H9 (cell line): ENCODE measurements around the gene MCF2L2. TPM values are rescaled to one million over a fixed set of nuclear protein-coding genes. Genes with fewer than 3 reads are reported as not detected.

Experiments used
- DNase-seq: peaks from one replicate; pipeline ENCODE4 v3.0.0-alpha.2; 2017
- H2AFZ ChIP-seq: one replicate; pipeline ENCODE4 v1.6.1; 2013; ENCODE audit warnings: mild to moderate bottlenecking, low read length, control low read depth, moderate library complexity
- H2AK5ac ChIP-seq: 2 replicates; pipeline ENCODE4 v1.6.1; 2013; ENCODE audit warnings: low read length, control low read depth, mixed read lengths; ENCODE audit not compliant: insufficient read length
- H2BK120ac ChIP-seq: one replicate; pipeline ENCODE4 v1.6.1; 2013; ENCODE audit warnings: low read depth, mild to moderate bottlenecking, low read length, control low read depth, inconsistent platforms; ENCODE audit not compliant: poor library complexity, severe bottlenecking
- H2BK12ac ChIP-seq: 2 replicates; pipeline ENCODE4 v1.6.1; 2013; ENCODE audit warnings: low read length, control low read depth, mixed read lengths, low read depth; ENCODE audit not compliant: insufficient read length
- H2BK15ac ChIP-seq: 2 replicates; pipeline ENCODE4 v1.6.1; 2013; ENCODE audit warnings: low read depth, low read length, control low read depth
- H2BK20ac ChIP-seq: one replicate; pipeline ENCODE4 v1.6.1; 2013; ENCODE audit warnings: low read depth, mild to moderate bottlenecking, low read length, control low read depth, inconsistent platforms; ENCODE audit not compliant: poor library complexity, severe bottlenecking
- H2BK5ac ChIP-seq: 2 replicates; pipeline ENCODE4 v1.6.1; 2013; ENCODE audit warnings: low read length, control low read depth, mixed read lengths; ENCODE audit not compliant: insufficient read length
- H3K14ac ChIP-seq: 2 replicates; pipeline ENCODE4 v1.6.1; 2013; ENCODE audit warnings: low read length, control low read depth; ENCODE audit not compliant: insufficient read depth
- H3K18ac ChIP-seq: 2 replicates; pipeline ENCODE4 v1.6.1; 2013; ENCODE audit warnings: low read depth, mild to moderate bottlenecking, mixed read lengths, low read length, control low read depth; ENCODE audit not compliant: insufficient read length
- H3K23ac ChIP-seq: 2 replicates; pipeline ENCODE4 v1.6.1; 2013; ENCODE audit warnings: low read length, control low read depth, mixed read lengths, low read depth; ENCODE audit not compliant: insufficient read length
- H3K23me2 ChIP-seq: 2 replicates; pipeline ENCODE4 v1.6.1; 2013; ENCODE audit warnings: low read depth, mild to moderate bottlenecking, mixed read lengths, low read length, control low read depth; ENCODE audit not compliant: insufficient read length, poor library complexity, severe bottlenecking
- H3K27ac ChIP-seq: 2 replicates; pipeline ENCODE4 v1.5.1; 2013; ENCODE audit warnings: low read length, control low read depth, mixed read lengths, low read depth; ENCODE audit not compliant: insufficient read length
- H3K27me3 ChIP-seq: 2 replicates; pipeline ENCODE4 v1.6.1; 2013; ENCODE audit warnings: low read length, control low read depth, inconsistent platforms; ENCODE audit not compliant: insufficient read depth
- H3K4ac ChIP-seq: 2 replicates; pipeline ENCODE4 v1.6.1; 2013; ENCODE audit warnings: low read depth, mild to moderate bottlenecking, control low read depth, inconsistent platforms, low read length, moderate library complexity
- H3K4me1 ChIP-seq: 2 replicates; pipeline ENCODE4 v1.6.1; 2013; ENCODE audit warnings: low read length, control low read depth, inconsistent platforms; ENCODE audit not compliant: insufficient read depth
- H3K4me2 ChIP-seq: 2 replicates; pipeline ENCODE4 v1.6.1; 2013; ENCODE audit warnings: low read length, control low read depth, mixed read lengths; ENCODE audit not compliant: insufficient read length, insufficient read depth
- H3K56ac ChIP-seq: 2 replicates; pipeline ENCODE4 v1.6.1; 2013; ENCODE audit warnings: low read depth, mild to moderate bottlenecking, mixed read lengths, low read length, control low read depth; ENCODE audit not compliant: insufficient read length
- H3K79me1 ChIP-seq: 2 replicates; pipeline ENCODE4 v1.6.1; 2013; ENCODE audit warnings: low read depth, mild to moderate bottlenecking, moderate library complexity, low read length, control low read depth, inconsistent platforms; ENCODE audit not compliant: insufficient read depth, poor library complexity, severe bottlenecking
- H3K79me2 ChIP-seq: 2 replicates; pipeline ENCODE4 v1.6.1; 2013; ENCODE audit warnings: low read length, control low read depth, inconsistent platforms; ENCODE audit not compliant: insufficient read depth
- H3K9ac ChIP-seq: 2 replicates; pipeline ENCODE4 v1.6.1; 2013; ENCODE audit warnings: low read length, control low read depth, mixed read lengths; ENCODE audit not compliant: insufficient read length; ENCODE audit errors: extremely low read depth
- H3K9me3 ChIP-seq: one replicate; pipeline ENCODE4 v1.6.1; 2013; ENCODE audit warnings: low read depth, low read length, inconsistent platforms; ENCODE audit not compliant: control insufficient read depth
- H3T11ph ChIP-seq: one replicate; pipeline ENCODE4 v1.6.1; 2013; ENCODE audit warnings: mild to moderate bottlenecking, low read length, control low read depth, inconsistent platforms
- H4K20me1 ChIP-seq: one replicate; pipeline ENCODE4 v1.6.1; 2013; ENCODE audit not compliant: control insufficient read depth, insufficient read length, insufficient read depth
- H4K5ac ChIP-seq: 2 replicates; pipeline ENCODE4 v1.6.1; 2013; ENCODE audit warnings: low read depth, mild to moderate bottlenecking, mixed read lengths, low read length, control low read depth; ENCODE audit not compliant: insufficient read length
- H4K8ac ChIP-seq: replicated peaks from 2 replicates; pipeline ENCODE4 v1.6.1; 2013; ENCODE audit warnings: low read length, control low read depth, mixed read lengths, low read depth; ENCODE audit not compliant: insufficient read length
- H4K91ac ChIP-seq: 2 replicates; pipeline ENCODE4 v1.6.1; 2013; ENCODE audit warnings: low read depth, mild to moderate bottlenecking, moderate library complexity, mixed read lengths, low read length, control low read depth; ENCODE audit not compliant: insufficient read length
- H3K27ac Mint-ChIP-seq, 3 experiments: 2 replicates in 2 of 3; 3 replicates in 1 of 3; pipeline ENCODE4 v1.8.0; 2020 to 2021; ENCODE audit warnings: mixed read lengths in 3 of 3, mild to moderate bottlenecking in 1 of 3, moderate library complexity in 1 of 3
- H3K27me3 Mint-ChIP-seq: 2 replicates; pipeline ENCODE4 v1.8.0; 2021; ENCODE audit warnings: low read depth, mild to moderate bottlenecking, moderate library complexity, mixed read lengths
- H3K36me3 Mint-ChIP-seq, 3 experiments: 2 replicates in 2 of 3; 3 replicates in 1 of 3; pipeline ENCODE4 v1.8.0; 2020 to 2021; ENCODE audit warnings: low read depth in 3 of 3, mixed read lengths in 3 of 3; ENCODE audit not compliant: insufficient read depth in 1 of 3
- H3K4me1 Mint-ChIP-seq, 2 experiments: 2 replicates each; pipeline ENCODE4 v1.8.0; 2020; ENCODE audit warnings: mixed read lengths in 2 of 2
- H3K4me3 Mint-ChIP-seq, 2 experiments: 2 replicates in 1 of 2; 3 replicates in 1 of 2; pipeline ENCODE4 v1.8.0; 2020 to 2021; ENCODE audit warnings: mild to moderate bottlenecking in 2 of 2, mixed read lengths in 2 of 2, moderate library complexity in 1 of 2
- H3K9me3 Mint-ChIP-seq, 2 experiments: 2 replicates in 1 of 2; 3 replicates in 1 of 2; pipeline ENCODE4 v1.8.0; 2020; ENCODE audit warnings: mild to moderate bottlenecking in 2 of 2, mixed read lengths in 2 of 2, moderate library complexity in 1 of 2
- WGBS: extraction: QIAGEN DNeasy Blood & Tissue Kit; methylation state at CpG from one replicate; pipeline ENCODE4 v1.1.7; 2013; ENCODE audit warnings: missing lambda C conversion rate, low lambda C conversion rate, mixed read lengths; ENCODE audit not compliant: insufficient read length; ENCODE audit errors: extremely low coverage; 5-methylcytosine and 5-hydroxymethylcytosine counted together
- total RNA-seq: library from RNA; stranded (reverse); gene quantifications from 2 replicates; pipeline ENCODE4 v1.2.1, GENCODE V29; 2021
- TF ChIP-seq, protein P1 (sequence below): fragments of 200-600 bp; sonication (generic); conservative IDR thresholded peaks from 3 replicates; pipeline ENCODE4 v1.8.0; 2021; ENCODE audit warnings: antibody characterized with exemption, mild to moderate bottlenecking

MCF2L2 gene
- total RNA-seq, 1 experiment from 2014 or later: 6.4 TPM

DNA sequence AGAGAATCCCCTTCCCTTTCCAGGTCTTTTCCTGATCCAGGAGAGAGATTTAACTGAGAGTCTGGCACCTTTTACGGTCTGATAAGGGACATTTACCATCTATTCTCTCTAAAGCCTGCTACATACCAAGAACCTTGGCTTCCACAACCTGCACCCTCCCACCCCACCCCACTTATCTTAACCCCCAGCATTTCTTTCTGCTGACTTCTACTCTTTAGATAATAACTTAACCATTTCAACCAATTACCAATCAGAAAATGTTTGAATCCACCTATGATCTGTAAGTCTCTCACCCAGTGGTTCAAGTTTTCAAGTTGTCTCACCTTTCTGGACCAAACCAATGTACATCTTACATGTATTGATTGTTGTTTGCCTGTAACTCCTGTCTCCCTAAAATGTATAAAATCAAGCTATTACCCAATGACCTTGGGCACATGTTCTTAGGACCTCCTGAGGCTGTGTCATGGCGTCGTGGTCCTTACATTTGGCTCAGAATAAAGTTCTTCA lies 74.0 kb downstream of the MCF2L2 start:
- H3K27ac Mint-ChIP-seq: no peak overlapping the region
- no peak overlapping the region for H3K4me2 ChIP-seq

More for the DNA sequence above, 74.0 kb downstream of the MCF2L2 start:
- no peak overlapping the region for H2BK120ac ChIP-seq
- Mint-ChIP-seq H3K36me3 (peaks cover 0 to 13% (median 3%) of the 10 kb centered on the region in 3 experiments; a peak in 4 of 7 replicates), H3K4me1 (peaks cover 0 to 6% of the 10 kb centered on the region in 2 experiments; a peak in 1 of 4 replicates), H3K4me3 (no peak overlapping the region), H3K9me3 (no peaks in the 10 kb centered on the region), H3K27me3 (no peaks in the 10 kb centered on the region; the same call in 1 of the 2 replicates)
- DNase-seq: no peak
- no peaks in the 10 kb centered on the region for H4K20me1 ChIP-seq
- no peak overlapping the region for H2BK12ac ChIP-seq
- no peaks in the 10 kb centered on the region for H3K27me3 ChIP-seq
- no peaks in the 10 kb centered on the region for H3K9me3 ChIP-seq
- no peak overlapping the region for H3K14ac ChIP-seq
- H3K79me2 ChIP-seq: no peaks in the 10 kb centered on the region
- H4K91ac ChIP-seq: no peak overlapping the region
- no peak overlapping the region for H3K23ac ChIP-seq
- no peak overlapping the region for H2BK5ac ChIP-seq
- TF ChIP-seq, protein P1, sequence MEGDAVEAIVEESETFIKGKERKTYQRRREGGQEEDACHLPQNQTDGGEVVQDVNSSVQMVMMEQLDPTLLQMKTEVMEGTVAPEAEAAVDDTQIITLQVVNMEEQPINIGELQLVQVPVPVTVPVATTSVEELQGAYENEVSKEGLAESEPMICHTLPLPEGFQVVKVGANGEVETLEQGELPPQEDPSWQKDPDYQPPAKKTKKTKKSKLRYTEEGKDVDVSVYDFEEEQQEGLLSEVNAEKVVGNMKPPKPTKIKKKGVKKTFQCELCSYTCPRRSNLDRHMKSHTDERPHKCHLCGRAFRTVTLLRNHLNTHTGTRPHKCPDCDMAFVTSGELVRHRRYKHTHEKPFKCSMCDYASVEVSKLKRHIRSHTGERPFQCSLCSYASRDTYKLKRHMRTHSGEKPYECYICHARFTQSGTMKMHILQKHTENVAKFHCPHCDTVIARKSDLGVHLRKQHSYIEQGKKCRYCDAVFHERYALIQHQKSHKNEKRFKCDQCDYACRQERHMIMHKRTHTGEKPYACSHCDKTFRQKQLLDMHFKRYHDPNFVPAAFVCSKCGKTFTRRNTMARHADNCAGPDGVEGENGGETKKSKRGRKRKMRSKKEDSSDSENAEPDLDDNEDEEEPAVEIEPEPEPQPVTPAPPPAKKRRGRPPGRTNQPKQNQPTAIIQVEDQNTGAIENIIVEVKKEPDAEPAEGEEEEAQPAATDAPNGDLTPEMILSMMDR: no peak
- no peak overlapping the region for H3K4ac ChIP-seq
- H2AFZ ChIP-seq: no peak overlapping the region
- no peak overlapping the region for H2AK5ac ChIP-seq
- WGBS: no CpG with 5 or more reads among the region's 3 CpGs
- H2BK15ac ChIP-seq: no peak overlapping the region
- H3K56ac ChIP-seq: no peak overlapping the region
- no peak overlapping the region for H2BK20ac ChIP-seq
- H3K79me1 ChIP-seq: no peaks in the 10 kb centered on the region
- no peaks in the 10 kb centered on the region for H3K23me2 ChIP-seq
- H3T11ph ChIP-seq: no peak overlapping the region
- H3K9ac ChIP-seq: no peak overlapping the region
- no peak overlapping the region for H4K5ac ChIP-seq
- H3K27ac ChIP-seq: no peak overlapping the region
- H3K18ac ChIP-seq: no peak overlapping the region
- no peak overlapping the region for H4K8ac ChIP-seq
- no peaks in the 10 kb centered on the region for H3K4me1 ChIP-seq
